ENCODE measurements around the gene SRRM5. TPM values are rescaled to one million over a fixed set of nuclear protein-coding genes. Genes with fewer than 3 reads are reported as not detected.

SRRM5 gene
- polyA plus RNA-seq, 4 donors: 0.27 to 1.0 (median 0.49) TPM

GRCh38 chr19:43652546-43652874 is 40.6 kb downstream of the SRRM5 start:
- no peaks in the 10 kb centered on the region for H3K4me1 ChIP-seq (ENCODE audit: control insufficient read depth in 3 of 3, insufficient read depth in 2 of 3, low read depth in 1 of 3, low read length in 2 of 3)
- no peak for FAIRE-seq
- no peaks in the 10 kb centered on the region for H3K27me3 ChIP-seq (ENCODE audit: control insufficient read depth in 3 of 3, insufficient read depth in 3 of 3, low read length in 3 of 3)
- DNase-seq: no peak
- H3K4me3 ChIP-seq (ENCODE audit: low read depth in 1 of 3, low read length in 3 of 3): no peak overlapping the region
- 64 to 74% (median 74%) methylated on average over 5 of the region's 5 CpGs for WGBS, 3 donors
- no peaks in the 10 kb centered on the region for H3K9me3 ChIP-seq (ENCODE audit: control insufficient read depth in 2 of 2, insufficient read depth in 1 of 2, low read depth in 1 of 2, low read length in 1 of 2)
- H3K27ac ChIP-seq (ENCODE audit: low read depth in 1 of 3, low read length in 2 of 3): no peak overlapping the region
- H3K36me3 ChIP-seq (ENCODE audit: control insufficient read depth in 3 of 3, insufficient read depth in 2 of 3, low read depth in 1 of 3, low read length in 3 of 3): peaks cover 0 to 9% (median 7%) of the 10 kb centered on the region in 3 donors

DNA sequence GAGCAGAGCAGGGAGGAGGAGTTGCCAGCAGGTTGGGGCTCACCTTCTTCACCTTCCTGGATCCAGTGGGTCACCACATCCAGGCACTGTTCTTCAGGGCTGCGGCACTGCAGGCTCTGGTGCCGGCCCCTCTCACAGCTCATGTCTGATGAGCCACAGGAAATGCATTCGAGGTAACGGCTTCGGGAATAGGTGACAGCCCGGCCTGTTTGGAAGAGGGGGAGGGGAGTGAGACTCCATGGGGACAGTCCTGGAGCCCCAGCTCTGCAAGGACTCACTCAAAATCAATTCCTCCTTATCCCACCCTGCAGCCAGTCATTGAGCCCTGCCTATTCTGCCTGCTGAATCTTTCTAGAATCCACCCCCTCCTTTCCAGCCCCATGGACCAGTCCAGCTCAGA is 44.5 kb downstream of the SRRM5 start:
- H3K27ac ChIP-seq (ENCODE audit: low read depth in 1 of 3, low read length in 2 of 3): no peak overlapping the region
- WGBS, 3 donors: 87 to 95% (median 93%) methylated on average over 6 of the region's 6 CpGs
- peaks cover 0 to 5% (median 4%) of the 10 kb centered on the region in 3 donors for H3K36me3 ChIP-seq (ENCODE audit: control insufficient read depth in 3 of 3, insufficient read depth in 2 of 3, low read depth in 1 of 3, low read length in 3 of 3)
- FAIRE-seq (no peak), DNase-seq (no peak)
- H3K27me3 ChIP-seq (ENCODE audit: control insufficient read depth in 3 of 3, insufficient read depth in 3 of 3, low read length in 3 of 3): no peaks in the 10 kb centered on the region
- peaks cover 0 to 9% of the 10 kb centered on the region in 2 donors for H3K9me3 ChIP-seq (ENCODE audit: control insufficient read depth in 2 of 2, insufficient read depth in 1 of 2, low read depth in 1 of 2, low read length in 1 of 2)
- no peak overlapping the region for H3K4me3 ChIP-seq (ENCODE audit: low read depth in 1 of 3, low read length in 3 of 3)
- no peaks in the 10 kb centered on the region for H3K4me1 ChIP-seq (ENCODE audit: control insufficient read depth in 3 of 3, insufficient read depth in 2 of 3, low read depth in 1 of 3, low read length in 2 of 3)

GRCh38 chr19:43658001-43658400 is 46.1 kb downstream of the SRRM5 start:
- no peak overlapping the region for H3K4me3 ChIP-seq (ENCODE audit: low read depth in 1 of 3, low read length in 3 of 3)
- no peaks in the 10 kb centered on the region for H3K27me3 ChIP-seq (ENCODE audit: control insufficient read depth in 3 of 3, insufficient read depth in 3 of 3, low read length in 3 of 3)
- 81 to 86% (median 83%) methylated on average over 2 of the region's 2 CpGs for WGBS, 3 donors
- H3K9me3 ChIP-seq (ENCODE audit: control insufficient read depth in 2 of 2, insufficient read depth in 1 of 2, low read depth in 1 of 2, low read length in 1 of 2): peaks cover 0 to 9% of the 10 kb centered on the region in 2 donors
- no peaks in the 10 kb centered on the region for H3K4me1 ChIP-seq (ENCODE audit: control insufficient read depth in 3 of 3, insufficient read depth in 2 of 3, low read depth in 1 of 3, low read length in 2 of 3)
- H3K27ac ChIP-seq (ENCODE audit: low read depth in 1 of 3, low read length in 2 of 3): no peak overlapping the region
- H3K36me3 ChIP-seq (ENCODE audit: control insufficient read depth in 3 of 3, insufficient read depth in 2 of 3, low read depth in 1 of 3, low read length in 3 of 3): peaks cover 0 to 5% (median 4%) of the 10 kb centered on the region in 3 donors
- FAIRE-seq: no peak
- DNase-seq: no peak

DNA sequence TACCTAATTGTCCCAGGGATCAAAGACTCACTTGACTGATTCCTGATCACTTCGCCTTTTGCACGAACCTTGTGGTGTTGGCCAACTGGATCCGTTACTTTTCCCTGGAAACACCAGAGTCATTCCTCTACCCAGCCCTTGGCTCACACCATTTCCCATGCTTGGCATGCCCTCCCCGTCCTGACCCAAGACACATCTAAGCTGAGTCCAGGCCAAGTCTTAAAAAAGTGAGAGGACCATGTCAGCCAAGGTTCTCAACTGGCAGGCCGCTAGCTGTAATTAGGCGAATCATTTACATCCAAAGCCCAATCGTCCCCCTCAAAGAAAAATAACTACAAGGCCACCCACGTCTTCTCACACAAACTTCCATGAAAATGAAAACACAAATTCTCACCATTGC is 46.6 kb downstream of the SRRM5 start:
- Histone ChIP-seq H3K27me3 (ENCODE audit: control insufficient read depth in 3 of 3, insufficient read depth in 3 of 3, low read length in 3 of 3) (no peaks in the 10 kb centered on the region), H3K4me1 (ENCODE audit: control insufficient read depth in 3 of 3, insufficient read depth in 2 of 3, low read depth in 1 of 3, low read length in 2 of 3) (no peaks in the 10 kb centered on the region), H3K27ac (ENCODE audit: low read depth in 1 of 3, low read length in 2 of 3) (no peak overlapping the region), H3K36me3 (ENCODE audit: control insufficient read depth in 3 of 3, insufficient read depth in 2 of 3, low read depth in 1 of 3, low read length in 3 of 3) (peaks cover 0 to 5% (median 4%) of the 10 kb centered on the region in 3 donors), H3K9me3 (ENCODE audit: control insufficient read depth in 2 of 2, insufficient read depth in 1 of 2, low read depth in 1 of 2, low read length in 1 of 2) (peaks cover 0 to 9% of the 10 kb centered on the region in 2 donors), H3K4me3 (ENCODE audit: low read depth in 1 of 3, low read length in 3 of 3) (no peak overlapping the region)
- 61 to 84% (median 79%) methylated on average over 8 of the region's 8 CpGs for WGBS, 3 donors
- DNase-seq (peak in 1 of 2 donors; percentile 22), FAIRE-seq (no peak)

GRCh38 chr19:43660301-43660970 is 48.5 kb downstream of the SRRM5 start:
- Histone ChIP-seq H3K9me3 (ENCODE audit: control insufficient read depth in 2 of 2, insufficient read depth in 1 of 2, low read depth in 1 of 2, low read length in 1 of 2) (peaks cover 0 to 9% of the 10 kb centered on the region in 2 donors), H3K4me3 (ENCODE audit: low read depth in 1 of 3, low read length in 3 of 3) (no peak overlapping the region), H3K27me3 (ENCODE audit: control insufficient read depth in 3 of 3, insufficient read depth in 3 of 3, low read length in 3 of 3) (no peaks in the 10 kb centered on the region), H3K4me1 (ENCODE audit: control insufficient read depth in 3 of 3, insufficient read depth in 2 of 3, low read depth in 1 of 3, low read length in 2 of 3) (no peaks in the 10 kb centered on the region), H3K36me3 (ENCODE audit: control insufficient read depth in 3 of 3, insufficient read depth in 2 of 3, low read depth in 1 of 3, low read length in 3 of 3) (peaks cover 0 to 4% (median 0%) of the 10 kb centered on the region in 3 donors), H3K27ac (ENCODE audit: low read depth in 1 of 3, low read length in 2 of 3) (no peak overlapping the region)
- FAIRE-seq: no peak
- 86 to 93% (median 87%) methylated on average over 7 of the region's 7 CpGs for whole genome bisulfite sequencing, 3 donors
- DNase-seq: no peak

DNA sequence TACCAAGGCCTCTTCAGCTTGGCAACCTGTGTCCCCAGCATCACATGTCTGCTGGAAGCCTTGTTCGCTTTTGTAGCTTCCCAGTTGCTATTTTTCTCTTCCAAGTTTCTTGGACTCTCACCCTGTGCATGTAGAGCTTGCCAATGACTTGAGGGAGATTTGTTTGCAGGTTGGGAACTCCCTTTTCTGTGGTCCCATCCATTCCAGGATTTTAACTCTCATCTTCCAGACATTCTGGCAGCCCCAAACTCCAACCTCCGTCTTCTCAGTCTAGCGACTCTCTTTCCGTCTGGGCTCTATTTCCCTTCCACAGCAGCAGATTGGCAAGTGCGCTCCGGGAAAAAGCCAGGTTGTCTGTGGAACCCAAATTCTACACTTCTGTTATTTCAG is 49.1 kb downstream of the SRRM5 start:
- no peaks in the 10 kb centered on the region for H3K27me3 ChIP-seq (ENCODE audit: control insufficient read depth in 3 of 3, insufficient read depth in 3 of 3, low read length in 3 of 3)
- FAIRE-seq (no peak), DNase-seq (no peak)
- H3K36me3 ChIP-seq (ENCODE audit: control insufficient read depth in 3 of 3, insufficient read depth in 2 of 3, low read depth in 1 of 3, low read length in 3 of 3): peaks cover 0 to 3% (median 0%) of the 10 kb centered on the region in 3 donors
- H3K4me1 ChIP-seq (ENCODE audit: control insufficient read depth in 3 of 3, insufficient read depth in 2 of 3, low read depth in 1 of 3, low read length in 2 of 3): no peaks in the 10 kb centered on the region
- H3K9me3 ChIP-seq (ENCODE audit: control insufficient read depth in 2 of 2, insufficient read depth in 1 of 2, low read depth in 1 of 2, low read length in 1 of 2): peaks cover 0 to 9% of the 10 kb centered on the region in 2 donors
- no peak overlapping the region for H3K27ac ChIP-seq (ENCODE audit: low read depth in 1 of 3, low read length in 2 of 3)
- 87 to 95% (median 95%) methylated on average over 6 of the region's 6 CpGs for WGBS, 3 donors
- no peak overlapping the region for H3K4me3 ChIP-seq (ENCODE audit: low read depth in 1 of 3, low read length in 3 of 3)

- no peak for FAIRE-seq
- Histone ChIP-seq H3K9me3 (ENCODE audit: control insufficient read depth in 2 of 2, insufficient read depth in 1 of 2, low read depth in 1 of 2, low read length in 1 of 2) (peaks cover 0 to 9% of the 10 kb centered on the region in 2 donors), H3K4me1 (ENCODE audit: control insufficient read depth in 3 of 3, insufficient read depth in 2 of 3, low read depth in 1 of 3, low read length in 2 of 3) (peaks cover 0 to 2% (median 1%) of the 10 kb centered on the region in 3 donors), H3K27me3 (ENCODE audit: control insufficient read depth in 3 of 3, insufficient read depth in 3 of 3, low read length in 3 of 3) (no peaks in the 10 kb centered on the region), H3K27ac (ENCODE audit: low read depth in 1 of 3, low read length in 2 of 3) (no peak overlapping the region), H3K36me3 (ENCODE audit: control insufficient read depth in 3 of 3, insufficient read depth in 2 of 3, low read depth in 1 of 3, low read length in 3 of 3) (peaks cover 0 to 3% (median 0%) of the 10 kb centered on the region in 3 donors), H3K4me3 (ENCODE audit: low read depth in 1 of 3, low read length in 3 of 3) (no peak overlapping the region)
- WGBS, 3 donors: 92 to 95% (median 92%) methylated on average over 6 of the region's 6 CpGs
- DNase-seq: no peak
Measured at GRCh38 chr19:43662487-43662886, 50.6 kb downstream of the SRRM5 start.

- Histone ChIP-seq H3K27me3 (ENCODE audit: control insufficient read depth in 3 of 3, insufficient read depth in 3 of 3, low read length in 3 of 3) (peaks cover 0 to 2% (median 0%) of the 10 kb centered on the region in 3 donors), H3K36me3 (ENCODE audit: control insufficient read depth in 3 of 3, insufficient read depth in 2 of 3, low read depth in 1 of 3, low read length in 3 of 3) (peaks cover 0 to 3% (median 0%) of the 10 kb centered on the region in 3 donors), H3K4me1 (ENCODE audit: control insufficient read depth in 3 of 3, insufficient read depth in 2 of 3, low read depth in 1 of 3, low read length in 2 of 3) (peaks cover 0 to 10% (median 3%) of the 10 kb centered on the region in 3 donors), H3K4me3 (ENCODE audit: low read depth in 1 of 3, low read length in 3 of 3) (no peak overlapping the region), H3K27ac (ENCODE audit: low read depth in 1 of 3, low read length in 2 of 3) (no peak overlapping the region), H3K9me3 (ENCODE audit: control insufficient read depth in 2 of 2, insufficient read depth in 1 of 2, low read depth in 1 of 2, low read length in 1 of 2) (no peaks in the 10 kb centered on the region)
- WGBS, 3 donors: 56 to 83% (median 63%) methylated on average over 7 of the region's 7 CpGs
- DNase-seq (no peak), FAIRE-seq (no peak)
Measured at GRCh38 chr19:43664018-43664417, 52.1 kb downstream of the SRRM5 start.
